Activated CD4-positive, CD25-positive, alpha-beta regulatory T cell (primary cell): ENCODE data around the gene BPIFB2.

ENCODE experiments used
- DNase-seq, 4 experiments: peaks; one replicate each; lab custom pipeline; 2025; lab: John Stamatoyannopoulos, UW

The BPIFB2 gene

DNA sequence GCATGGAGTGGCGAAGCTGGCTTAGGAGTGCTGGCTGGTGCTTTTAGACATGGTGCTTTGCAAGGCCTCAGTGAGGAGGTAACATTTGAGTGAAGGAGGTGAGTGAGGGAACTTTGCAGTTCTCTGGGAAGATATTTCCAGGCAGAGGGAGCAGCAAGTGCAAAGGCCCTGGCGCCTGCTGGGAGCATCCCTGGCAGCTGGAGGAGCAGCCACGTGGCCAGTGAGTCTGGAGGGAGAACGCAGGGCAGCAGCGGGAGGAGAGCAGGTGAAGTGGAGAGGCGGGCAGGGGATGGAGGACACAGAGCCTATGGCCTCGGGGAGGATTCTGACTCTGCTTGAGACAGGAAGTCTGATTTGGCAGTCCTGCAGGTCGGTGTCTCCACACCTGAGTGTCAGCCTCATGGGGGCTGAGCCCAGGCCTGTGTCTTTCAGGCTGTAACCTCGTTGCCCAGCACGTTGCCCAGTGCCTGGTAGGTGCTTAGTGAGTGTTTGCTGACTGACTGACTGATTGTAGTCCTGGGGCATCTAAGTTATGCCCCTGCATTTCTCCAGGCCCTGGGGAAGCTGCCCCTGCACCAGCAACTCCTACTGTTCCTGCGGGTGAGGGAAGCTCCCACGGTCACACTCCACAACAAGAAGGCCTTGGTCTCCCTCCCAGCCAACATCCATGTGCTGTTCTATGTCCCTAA lies 60.9 kb downstream of the BPIFB2 start:
- DNase-seq, result no peak

DNA sequence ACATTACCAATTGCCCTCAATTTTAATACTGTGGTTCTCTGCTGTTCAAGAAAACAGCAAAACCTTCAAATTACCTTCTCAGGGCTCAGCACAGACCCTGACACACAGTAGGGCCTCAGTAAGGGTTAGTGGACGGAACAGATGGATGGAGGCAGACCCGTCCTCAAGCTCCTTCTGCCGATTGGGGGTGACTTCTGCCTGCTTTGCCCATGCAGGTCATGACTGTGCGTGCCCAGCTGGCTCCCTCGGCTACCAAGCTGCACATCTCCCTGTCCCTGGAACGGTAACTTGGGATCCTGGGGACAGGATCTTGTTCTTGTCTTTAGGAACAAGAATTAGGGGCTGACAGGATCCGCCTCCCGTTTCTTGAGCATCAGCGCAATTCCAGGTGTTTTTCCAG lies 62.2 kb downstream of the BPIFB2 start:
- no peak for DNase-seq

DNA sequence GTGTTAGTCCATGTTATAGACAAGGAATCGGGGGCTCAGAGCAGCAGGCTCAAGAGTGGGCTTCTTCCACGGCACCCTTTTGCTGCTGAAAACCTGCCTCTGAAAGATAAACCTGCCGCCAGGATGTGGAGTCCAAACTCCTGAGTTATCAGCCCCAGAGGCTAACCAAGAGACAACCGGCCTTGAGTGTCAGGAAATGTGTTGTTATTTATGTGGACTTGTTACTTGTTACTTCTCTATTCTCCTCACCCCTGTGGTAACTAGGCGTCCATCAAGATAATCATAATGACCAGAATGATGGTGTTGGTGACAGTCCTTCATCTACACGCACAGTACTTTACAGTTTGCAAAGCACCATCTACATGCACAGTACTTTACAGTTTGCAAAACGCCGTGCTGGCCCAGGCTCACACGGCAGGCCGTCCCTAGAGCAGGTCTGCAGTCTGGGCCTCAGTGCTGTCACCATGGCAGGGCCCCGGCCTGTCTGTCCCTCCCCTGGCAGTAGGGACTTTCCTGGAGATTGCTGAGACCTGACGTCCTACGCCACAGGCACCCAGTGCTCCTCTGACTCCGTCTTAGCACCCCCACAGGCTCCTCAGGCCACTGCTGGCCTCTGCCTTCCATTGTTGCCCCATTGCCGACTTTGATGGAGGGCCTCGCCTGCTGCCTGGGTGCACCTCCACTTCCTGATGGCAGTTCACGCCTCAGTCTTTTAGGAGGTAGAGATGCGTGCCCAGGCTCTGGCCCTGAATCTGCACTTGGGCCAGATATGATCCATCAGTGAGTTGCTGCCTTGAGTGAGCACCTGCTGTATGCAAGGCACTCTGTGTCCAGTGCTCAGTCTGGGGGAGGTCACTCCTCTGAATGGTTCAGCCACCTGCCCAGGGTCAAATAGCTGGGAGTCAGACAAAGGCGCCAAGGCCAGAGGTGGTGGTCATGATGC lies 62.9 kb downstream of the BPIFB2 start:
- DNase-seq, result no peak

DNA sequence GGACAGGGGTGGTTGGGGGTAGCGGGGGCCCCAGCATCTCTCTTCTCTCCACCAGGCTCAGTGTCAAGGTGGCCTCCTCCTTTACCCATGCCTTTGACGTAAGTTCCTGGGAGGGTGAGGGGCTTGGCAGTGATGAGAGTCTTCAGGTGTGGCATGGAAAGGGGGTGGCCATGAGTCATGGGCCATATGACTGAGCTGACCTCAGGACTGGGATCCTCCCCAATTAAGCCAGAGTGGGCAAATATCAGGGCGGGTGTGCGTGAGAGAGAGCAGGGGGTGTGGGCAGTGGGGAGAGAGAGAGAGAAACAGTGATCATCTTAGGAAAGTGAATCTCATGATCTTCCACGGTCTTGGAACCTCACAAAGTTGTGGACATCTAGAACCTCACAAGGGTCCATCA lies 63.7 kb downstream of the BPIFB2 start:
- no peak for DNase-seq

DNA sequence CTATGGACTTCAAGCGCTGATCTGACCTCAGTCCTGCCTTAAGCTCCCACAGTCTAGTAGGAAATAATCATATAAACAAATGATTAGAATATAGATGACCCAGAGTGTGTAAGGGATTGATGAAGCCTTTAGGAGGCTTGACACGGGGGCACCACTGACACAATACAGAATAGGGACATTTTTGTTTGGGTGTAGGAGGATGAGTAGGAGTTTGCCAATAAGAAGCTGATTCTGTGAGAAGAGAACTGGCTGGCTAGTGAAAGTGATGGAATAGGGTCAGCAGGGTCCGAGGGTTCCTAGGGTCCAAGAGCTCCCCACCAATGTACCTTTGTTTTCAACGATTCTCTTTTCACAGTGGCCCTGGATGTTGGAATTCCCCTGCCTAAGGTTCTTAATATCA lies 64.9 kb downstream of the BPIFB2 start:
- DNase-seq, result no peak

DNA sequence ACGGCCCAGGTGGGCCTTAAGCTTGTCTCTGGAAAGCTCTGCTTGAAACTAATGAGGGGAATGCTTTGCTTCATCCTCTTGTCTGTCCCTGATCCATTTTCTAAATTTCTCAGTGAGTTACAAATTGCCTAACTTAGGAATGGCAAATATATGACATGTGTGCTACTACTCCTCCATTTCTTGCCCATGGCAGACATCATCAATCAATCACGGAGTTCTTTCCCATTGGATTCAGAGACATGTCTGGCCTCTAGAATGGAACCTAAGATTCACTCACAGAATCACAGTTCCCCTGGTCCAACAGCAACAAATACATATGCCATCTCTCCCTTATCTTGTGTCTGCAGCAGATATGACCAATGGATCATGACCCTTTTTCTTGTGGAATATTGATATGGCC lies 65.3 kb downstream of the BPIFB2 start:
- no peak for DNase-seq
